H9 (cell line): ENCODE results near the gene RPS26. TPM values are rescaled to one million over a fixed set of nuclear protein-coding genes. Genes with fewer than 3 reads are reported as not detected.
A peak's percentile ranks its signal among the peaks of the same experiment; 100 is the strongest.

Experiments
- DNase-seq: peaks from one replicate; pipeline ENCODE4 v3.0.0-alpha.2; 2017
- H2AFZ ChIP-seq: one replicate; pipeline ENCODE4 v1.6.1; 2013; ENCODE audit warnings: mild to moderate bottlenecking, low read length, control low read depth, moderate library complexity
- H2AK5ac ChIP-seq: 2 replicates; pipeline ENCODE4 v1.6.1; 2013; ENCODE audit warnings: low read length, control low read depth, mixed read lengths; ENCODE audit not compliant: insufficient read length
- H2BK120ac ChIP-seq: one replicate; pipeline ENCODE4 v1.6.1; 2013; ENCODE audit warnings: low read depth, mild to moderate bottlenecking, low read length, control low read depth, inconsistent platforms; ENCODE audit not compliant: poor library complexity, severe bottlenecking
- H2BK12ac ChIP-seq: 2 replicates; pipeline ENCODE4 v1.6.1; 2013; ENCODE audit warnings: low read length, control low read depth, mixed read lengths, low read depth; ENCODE audit not compliant: insufficient read length
- H2BK15ac ChIP-seq: 2 replicates; pipeline ENCODE4 v1.6.1; 2013; ENCODE audit warnings: low read depth, low read length, control low read depth
- H2BK20ac ChIP-seq: one replicate; pipeline ENCODE4 v1.6.1; 2013; ENCODE audit warnings: low read depth, mild to moderate bottlenecking, low read length, control low read depth, inconsistent platforms; ENCODE audit not compliant: poor library complexity, severe bottlenecking
- H2BK5ac ChIP-seq: 2 replicates; pipeline ENCODE4 v1.6.1; 2013; ENCODE audit warnings: low read length, control low read depth, mixed read lengths; ENCODE audit not compliant: insufficient read length
- H3K14ac ChIP-seq: 2 replicates; pipeline ENCODE4 v1.6.1; 2013; ENCODE audit warnings: low read length, control low read depth; ENCODE audit not compliant: insufficient read depth
- H3K18ac ChIP-seq: 2 replicates; pipeline ENCODE4 v1.6.1; 2013; ENCODE audit warnings: low read depth, mild to moderate bottlenecking, mixed read lengths, low read length, control low read depth; ENCODE audit not compliant: insufficient read length
- H3K23ac ChIP-seq: 2 replicates; pipeline ENCODE4 v1.6.1; 2013; ENCODE audit warnings: low read length, control low read depth, mixed read lengths, low read depth; ENCODE audit not compliant: insufficient read length
- H3K23me2 ChIP-seq: 2 replicates; pipeline ENCODE4 v1.6.1; 2013; ENCODE audit warnings: low read depth, mild to moderate bottlenecking, mixed read lengths, low read length, control low read depth; ENCODE audit not compliant: insufficient read length, poor library complexity, severe bottlenecking
- H3K27ac ChIP-seq: 2 replicates; pipeline ENCODE4 v1.5.1; 2013; ENCODE audit warnings: low read length, control low read depth, mixed read lengths, low read depth; ENCODE audit not compliant: insufficient read length
- H3K27me3 ChIP-seq: 2 replicates; pipeline ENCODE4 v1.6.1; 2013; ENCODE audit warnings: low read length, control low read depth, inconsistent platforms; ENCODE audit not compliant: insufficient read depth
- H3K4ac ChIP-seq: 2 replicates; pipeline ENCODE4 v1.6.1; 2013; ENCODE audit warnings: low read depth, mild to moderate bottlenecking, control low read depth, inconsistent platforms, low read length, moderate library complexity
- H3K4me1 ChIP-seq: 2 replicates; pipeline ENCODE4 v1.6.1; 2013; ENCODE audit warnings: low read length, control low read depth, inconsistent platforms; ENCODE audit not compliant: insufficient read depth
- H3K4me2 ChIP-seq: 2 replicates; pipeline ENCODE4 v1.6.1; 2013; ENCODE audit warnings: low read length, control low read depth, mixed read lengths; ENCODE audit not compliant: insufficient read length, insufficient read depth
- H3K56ac ChIP-seq: 2 replicates; pipeline ENCODE4 v1.6.1; 2013; ENCODE audit warnings: low read depth, mild to moderate bottlenecking, mixed read lengths, low read length, control low read depth; ENCODE audit not compliant: insufficient read length
- H3K79me1 ChIP-seq: 2 replicates; pipeline ENCODE4 v1.6.1; 2013; ENCODE audit warnings: low read depth, mild to moderate bottlenecking, moderate library complexity, low read length, control low read depth, inconsistent platforms; ENCODE audit not compliant: insufficient read depth, poor library complexity, severe bottlenecking
- H3K79me2 ChIP-seq: 2 replicates; pipeline ENCODE4 v1.6.1; 2013; ENCODE audit warnings: low read length, control low read depth, inconsistent platforms; ENCODE audit not compliant: insufficient read depth
- H3K9ac ChIP-seq: 2 replicates; pipeline ENCODE4 v1.6.1; 2013; ENCODE audit warnings: low read length, control low read depth, mixed read lengths; ENCODE audit not compliant: insufficient read length; ENCODE audit errors: extremely low read depth
- H3K9me3 ChIP-seq: one replicate; pipeline ENCODE4 v1.6.1; 2013; ENCODE audit warnings: low read depth, low read length, inconsistent platforms; ENCODE audit not compliant: control insufficient read depth
- H3T11ph ChIP-seq: one replicate; pipeline ENCODE4 v1.6.1; 2013; ENCODE audit warnings: mild to moderate bottlenecking, low read length, control low read depth, inconsistent platforms
- H4K20me1 ChIP-seq: one replicate; pipeline ENCODE4 v1.6.1; 2013; ENCODE audit not compliant: control insufficient read depth, insufficient read length, insufficient read depth
- H4K5ac ChIP-seq: 2 replicates; pipeline ENCODE4 v1.6.1; 2013; ENCODE audit warnings: low read depth, mild to moderate bottlenecking, mixed read lengths, low read length, control low read depth; ENCODE audit not compliant: insufficient read length
- H4K8ac ChIP-seq: replicated peaks from 2 replicates; pipeline ENCODE4 v1.6.1; 2013; ENCODE audit warnings: low read length, control low read depth, mixed read lengths, low read depth; ENCODE audit not compliant: insufficient read length
- H4K91ac ChIP-seq: 2 replicates; pipeline ENCODE4 v1.6.1; 2013; ENCODE audit warnings: low read depth, mild to moderate bottlenecking, moderate library complexity, mixed read lengths, low read length, control low read depth; ENCODE audit not compliant: insufficient read length
- H3K27ac Mint-ChIP-seq, 3 experiments: 2 replicates in 2 of 3; 3 replicates in 1 of 3; pipeline ENCODE4 v1.8.0; 2020 to 2021; ENCODE audit warnings: mixed read lengths in 3 of 3, mild to moderate bottlenecking in 1 of 3, moderate library complexity in 1 of 3
- H3K27me3 Mint-ChIP-seq: 2 replicates; pipeline ENCODE4 v1.8.0; 2021; ENCODE audit warnings: low read depth, mild to moderate bottlenecking, moderate library complexity, mixed read lengths
- H3K36me3 Mint-ChIP-seq, 3 experiments: 2 replicates in 2 of 3; 3 replicates in 1 of 3; pipeline ENCODE4 v1.8.0; 2020 to 2021; ENCODE audit warnings: low read depth in 3 of 3, mixed read lengths in 3 of 3; ENCODE audit not compliant: insufficient read depth in 1 of 3
- H3K4me1 Mint-ChIP-seq, 2 experiments: 2 replicates each; pipeline ENCODE4 v1.8.0; 2020; ENCODE audit warnings: mixed read lengths in 2 of 2
- H3K4me3 Mint-ChIP-seq, 2 experiments: 2 replicates in 1 of 2; 3 replicates in 1 of 2; pipeline ENCODE4 v1.8.0; 2020 to 2021; ENCODE audit warnings: mild to moderate bottlenecking in 2 of 2, mixed read lengths in 2 of 2, moderate library complexity in 1 of 2
- H3K9me3 Mint-ChIP-seq, 2 experiments: 2 replicates in 1 of 2; 3 replicates in 1 of 2; pipeline ENCODE4 v1.8.0; 2020; ENCODE audit warnings: mild to moderate bottlenecking in 2 of 2, mixed read lengths in 2 of 2, moderate library complexity in 1 of 2
- WGBS: extraction: QIAGEN DNeasy Blood & Tissue Kit; methylation state at CpG from one replicate; pipeline ENCODE4 v1.1.7; 2013; ENCODE audit warnings: missing lambda C conversion rate, low lambda C conversion rate, mixed read lengths; ENCODE audit not compliant: insufficient read length; ENCODE audit errors: extremely low coverage; 5-methylcytosine and 5-hydroxymethylcytosine counted together
- total RNA-seq: library from RNA; stranded (reverse); gene quantifications from 2 replicates; pipeline ENCODE4 v1.2.1, GENCODE V29; 2021
- TF ChIP-seq, protein P1 (sequence below): fragments of 200-600 bp; sonication (generic); conservative IDR thresholded peaks from 3 replicates; pipeline ENCODE4 v1.8.0; 2021; ENCODE audit warnings: antibody characterized with exemption, mild to moderate bottlenecking

The RPS26 gene
- total RNA-seq, 1 experiment from 2014 or later: 51.9 TPM

DNA sequence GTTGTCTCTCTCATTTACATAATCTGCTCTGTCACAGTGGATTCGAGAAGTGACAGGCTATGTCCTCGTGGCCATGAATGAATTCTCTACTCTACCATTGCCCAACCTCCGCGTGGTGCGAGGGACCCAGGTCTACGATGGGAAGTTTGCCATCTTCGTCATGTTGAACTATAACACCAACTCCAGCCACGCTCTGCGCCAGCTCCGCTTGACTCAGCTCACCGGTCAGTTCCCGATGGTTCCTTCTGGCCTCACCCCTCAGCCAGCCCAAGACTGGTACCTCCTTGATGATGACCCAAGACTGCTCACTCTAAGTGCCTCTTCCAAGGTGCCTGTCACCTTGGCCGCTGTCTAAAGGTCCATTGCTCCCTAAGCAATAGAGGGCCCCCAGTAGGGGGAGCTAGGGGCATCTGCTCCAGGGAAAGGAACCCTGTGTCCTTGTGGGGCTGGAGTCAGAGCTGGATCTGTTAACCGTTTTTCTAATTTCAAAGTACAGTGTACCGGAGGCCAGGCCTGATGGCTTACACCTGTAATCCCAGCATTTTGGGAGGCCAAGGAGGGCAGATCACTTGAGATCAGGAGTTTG lies 43.3 kb downstream of the RPS26 start:
- no peak overlapping the region for H3K9ac ChIP-seq
- Mint-ChIP-seq H3K27me3 (no peaks in the 10 kb centered on the region), H3K9me3 (no peaks in the 10 kb centered on the region), H3K4me1 (peaks cover 14 to 18% of the 10 kb centered on the region in 2 experiments), H3K4me3 (peak overlapping the region in 1 of 2 experiments; percentile 40; a peak in 1 of 5 replicates), H3K27ac (peak overlapping the region in 1 of 3 experiments; percentile 42; a peak in 2 of 7 replicates), H3K36me3 (peaks cover 30 to 63% (median 60%) of the 10 kb centered on the region in 3 experiments)
- TF ChIP-seq, protein P1, sequence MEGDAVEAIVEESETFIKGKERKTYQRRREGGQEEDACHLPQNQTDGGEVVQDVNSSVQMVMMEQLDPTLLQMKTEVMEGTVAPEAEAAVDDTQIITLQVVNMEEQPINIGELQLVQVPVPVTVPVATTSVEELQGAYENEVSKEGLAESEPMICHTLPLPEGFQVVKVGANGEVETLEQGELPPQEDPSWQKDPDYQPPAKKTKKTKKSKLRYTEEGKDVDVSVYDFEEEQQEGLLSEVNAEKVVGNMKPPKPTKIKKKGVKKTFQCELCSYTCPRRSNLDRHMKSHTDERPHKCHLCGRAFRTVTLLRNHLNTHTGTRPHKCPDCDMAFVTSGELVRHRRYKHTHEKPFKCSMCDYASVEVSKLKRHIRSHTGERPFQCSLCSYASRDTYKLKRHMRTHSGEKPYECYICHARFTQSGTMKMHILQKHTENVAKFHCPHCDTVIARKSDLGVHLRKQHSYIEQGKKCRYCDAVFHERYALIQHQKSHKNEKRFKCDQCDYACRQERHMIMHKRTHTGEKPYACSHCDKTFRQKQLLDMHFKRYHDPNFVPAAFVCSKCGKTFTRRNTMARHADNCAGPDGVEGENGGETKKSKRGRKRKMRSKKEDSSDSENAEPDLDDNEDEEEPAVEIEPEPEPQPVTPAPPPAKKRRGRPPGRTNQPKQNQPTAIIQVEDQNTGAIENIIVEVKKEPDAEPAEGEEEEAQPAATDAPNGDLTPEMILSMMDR: peak; percentile 79
- no peak overlapping the region for H3K23ac ChIP-seq
- no peak overlapping the region for H3K27ac ChIP-seq
- 0 out of 2 replicates have a peak, but pooled peaks cover 4% of the 10 kb centered on the region for H3K4me1 ChIP-seq
- H3K27me3 ChIP-seq: no peaks in the 10 kb centered on the region; the same call in 1 of the 2 replicates
- no peak overlapping the region for H4K5ac ChIP-seq
- H2AK5ac ChIP-seq: no peak overlapping the region
- H3K14ac ChIP-seq: no peak overlapping the region
- H2BK5ac ChIP-seq: no peak overlapping the region
- H2AFZ ChIP-seq: no peak overlapping the region
- WGBS: no CpG with 5 or more reads among the region's 15 CpGs
- no peak overlapping the region for H4K91ac ChIP-seq
- H4K20me1 ChIP-seq: no peaks in the 10 kb centered on the region
- H2BK120ac ChIP-seq: no peak overlapping the region
- peak; percentile 76 for DNase-seq
- no peak overlapping the region for H2BK20ac ChIP-seq
- no peak overlapping the region for H4K8ac ChIP-seq
- no peak overlapping the region for H3K18ac ChIP-seq
- H3T11ph ChIP-seq: no peak overlapping the region
- no peaks in the 10 kb centered on the region for H3K9me3 ChIP-seq
- H3K4me2 ChIP-seq: no peak overlapping the region
- H3K23me2 ChIP-seq: peaks cover 8% of the 10 kb centered on the region
- peaks cover 7% of the 10 kb centered on the region; the same call in 1 of the 2 replicates for H3K79me2 ChIP-seq
- no peak overlapping the region for H2BK12ac ChIP-seq
- H3K79me1 ChIP-seq: no peaks in the 10 kb centered on the region
- H2BK15ac ChIP-seq: no peak overlapping the region
- H3K4ac ChIP-seq: no peak overlapping the region
- no peak overlapping the region for H3K56ac ChIP-seq
